Activated CD4-positive, alpha-beta T cell treated with anti-CD3 and anti-CD28 coated beads for 36 hours (primary cell): ENCODE results near the gene ADSS1. TPM values are rescaled to one million over a fixed set of nuclear protein-coding genes. Genes with fewer than 3 reads are reported as not detected.

Source experiments
- ATAC-seq: fragments of 200-7000 bp; cut with Tn5 transposase; one replicate; pipeline ENCODE4 v1.10.0; 2021; ENCODE audit warnings: mild to moderate bottlenecking, moderate library complexity
- CTCF ChIA-PET: fragments of 350-600 bp; sonication (Branson Sonifier 250); formaldehyde crosslinking; loops from one replicate; lab custom pipeline; 2021; ENCODE audit warnings: antibody characterized with exemption; lab: Charles Lee
- POLR2A ChIA-PET: fragments of 350-600 bp; sonication (Branson Sonifier 250); formaldehyde crosslinking; loops from one replicate; lab custom pipeline; 2021; ENCODE audit warnings: antibody characterized with exemption, inconsistent platforms; lab: Charles Lee
- DNase-seq: peaks from one replicate; pipeline ENCODE4 v3.0.0-alpha.2; 2020
- H3K27ac Mint-ChIP-seq: one replicate; pipeline ENCODE4 v1.8.0; 2021; ENCODE audit warnings: mixed read lengths
- H3K27me3 Mint-ChIP-seq: one replicate; pipeline ENCODE4 v1.8.0; 2021; ENCODE audit warnings: mixed read lengths
- H3K36me3 Mint-ChIP-seq: one replicate; pipeline ENCODE4 v1.8.0; 2021; ENCODE audit warnings: low read depth, mixed read lengths
- H3K4me1 Mint-ChIP-seq: one replicate; pipeline ENCODE4 v1.8.0; 2021; ENCODE audit warnings: mixed read lengths
- H3K4me3 Mint-ChIP-seq: one replicate; pipeline ENCODE4 v1.8.0; 2021; ENCODE audit warnings: mild to moderate bottlenecking, moderate library complexity, mixed read lengths
- H3K9me3 Mint-ChIP-seq: one replicate; pipeline ENCODE4 v1.8.0; 2021; ENCODE audit warnings: low read depth, mixed read lengths
- intact Hi-C, 2 experiments: fragments of 100-400 bp; cut with DNase I in 1 of 2; cut with micrococcal nuclease in 1 of 2; formaldehyde crosslinking; loops; one replicate each; pipeline versions ENCODE4 v1.14.2 to v1.15.1; 2022 to 2024; cut with DNase I, micrococcal nuclease
- total RNA-seq, 2 experiments: library from RNA; stranded (reverse); gene quantifications; one replicate each; pipeline ENCODE4 v1.2.3, GENCODE V29; 2021

Gene ADSS1
- total RNA-seq, 2 experiments from 2014 or later = 2.2 to 3.2 TPM

DNA sequence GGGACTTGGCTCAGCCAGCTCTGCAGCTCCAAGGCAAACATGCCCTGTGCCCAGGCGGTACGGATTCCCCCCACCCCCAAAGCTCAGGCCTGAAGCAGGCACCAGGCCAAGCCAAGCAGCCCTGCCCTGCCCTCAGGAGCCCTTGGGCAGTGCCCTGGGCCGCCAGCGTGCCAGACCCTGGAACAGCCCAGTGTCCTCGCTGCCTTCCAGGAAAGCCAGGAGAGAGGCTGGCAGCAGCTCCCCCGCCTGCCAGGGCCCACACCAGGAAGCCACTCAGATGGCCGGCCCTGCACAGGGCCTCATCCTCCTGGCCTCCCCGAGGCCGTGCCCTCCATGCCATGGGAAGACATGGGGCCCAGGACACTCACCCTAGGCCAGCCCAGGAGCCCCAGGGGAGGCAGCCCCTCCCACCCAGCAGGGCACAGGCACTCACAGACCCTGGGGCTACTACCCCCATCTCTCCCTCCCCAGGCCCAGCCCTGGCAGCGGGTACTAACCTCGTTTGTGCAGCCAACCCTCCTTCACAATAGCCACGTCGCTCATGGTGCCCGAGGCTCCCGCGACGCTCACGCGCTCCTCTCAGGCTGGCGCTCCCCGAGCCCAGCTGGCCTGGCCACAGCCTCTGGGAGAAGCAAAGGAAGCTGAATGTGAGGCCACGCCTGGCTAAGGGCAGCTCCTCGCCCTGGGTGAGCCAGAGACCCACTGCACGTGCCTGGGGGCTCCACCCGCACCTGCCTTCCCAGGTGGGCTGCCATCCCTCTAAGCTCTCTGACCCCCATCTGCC is 68.3 kb downstream of the ADSS1 start:
- Mint-ChIP-seq H3K27me3 (no peaks in the 10 kb centered on the region), H3K4me1 (peaks cover 33% of the 10 kb centered on the region), H3K4me3 (no peak overlapping the region), H3K9me3 (no peaks in the 10 kb centered on the region), H3K36me3 (peaks cover 2% of the 10 kb centered on the region), H3K27ac (no peak overlapping the region)
- no peak for DNase-seq
- ChIA-PET CTCF (no interaction called here), POLR2A (no interaction called here)
- ATAC-seq = no peak
- intact Hi-C loops = no loop called here

DNA sequence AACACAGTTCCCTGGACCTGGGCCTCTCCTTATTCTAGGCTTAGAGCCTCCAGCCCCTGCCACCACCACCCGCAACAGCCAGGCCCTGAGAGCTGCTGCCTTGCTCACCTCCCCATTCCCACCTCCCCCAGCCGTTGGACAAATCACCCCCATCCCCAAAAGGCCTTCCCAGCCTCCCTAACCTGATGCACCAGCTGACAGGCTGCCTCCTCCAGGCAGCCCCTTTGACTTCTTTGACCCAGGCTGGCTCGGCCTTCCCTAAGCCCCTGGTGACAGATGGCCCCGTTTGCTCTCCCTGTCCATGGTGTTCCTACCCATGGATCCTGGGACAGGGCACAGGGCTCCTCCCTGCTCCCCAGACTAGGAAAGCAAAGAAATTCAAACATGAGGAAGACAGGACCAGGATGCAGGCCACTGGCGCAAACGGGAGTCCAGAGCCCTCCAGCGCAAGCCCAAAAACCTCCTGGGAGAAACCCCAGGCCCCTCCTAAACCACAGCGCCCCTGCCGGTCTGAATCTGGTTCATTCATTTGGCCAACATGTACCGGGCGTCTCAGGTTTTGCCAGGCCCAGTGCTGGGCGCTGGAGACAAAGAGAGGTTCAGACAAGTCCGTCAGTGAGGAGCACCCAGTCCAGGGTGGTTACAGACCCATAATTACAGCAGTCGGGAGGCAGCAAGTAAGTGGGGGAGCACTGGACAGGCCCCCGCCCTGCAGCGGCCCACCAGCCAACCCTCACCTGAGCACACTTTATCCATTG is 69.1 kb downstream of the ADSS1 start:
- ChIA-PET POLR2A (no interaction called here), CTCF (interaction anchor here (1.8 kb wide), 1 partner anchor 25 kb away, joined by 11 read pairs; no protein-coding TSS in a partner anchor)
- intact Hi-C loops = no loop called here
- Mint-ChIP-seq H3K4me1 (peaks cover 34% of the 10 kb centered on the region), H3K36me3 (peaks cover 2% of the 10 kb centered on the region), H3K27ac (no peak overlapping the region), H3K9me3 (no peaks in the 10 kb centered on the region), H3K27me3 (no peaks in the 10 kb centered on the region), H3K4me3 (peak overlapping the region; percentile 83)
- ATAC-seq (no peak), DNase-seq (no peak)

DNA sequence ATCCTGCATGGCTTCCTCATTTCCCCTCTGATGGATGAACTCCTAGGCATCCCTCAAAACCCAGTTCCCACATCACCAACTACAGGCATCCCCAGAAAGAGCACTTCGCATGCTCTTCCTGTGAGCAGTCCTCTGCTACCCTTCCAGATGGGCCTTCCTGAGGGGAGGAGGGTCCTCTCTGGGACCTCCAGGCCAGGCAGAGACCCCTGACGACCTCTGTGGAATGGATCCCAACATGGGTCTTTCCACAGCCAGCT is 69.6 kb downstream of the ADSS1 start:
- DNase-seq (no peak), ATAC-seq (no peak)
- Mint-ChIP-seq H3K36me3 (peaks cover 2% of the 10 kb centered on the region), H3K4me1 (peaks cover 34% of the 10 kb centered on the region), H3K9me3 (no peaks in the 10 kb centered on the region), H3K27ac (peak overlapping the region; percentile 20), H3K4me3 (peak overlapping the region; percentile 83), H3K27me3 (no peaks in the 10 kb centered on the region)
- intact Hi-C loops = no loop called here
- ChIA-PET POLR2A (interaction anchor here (1.4 kb wide), 1 partner anchor 41 kb away, joined by 4 read pairs; no protein-coding TSS in a partner anchor), CTCF (interaction anchor here (1.8 kb wide), 1 partner anchor 25 kb away, joined by 11 read pairs; no protein-coding TSS in a partner anchor)

DNA sequence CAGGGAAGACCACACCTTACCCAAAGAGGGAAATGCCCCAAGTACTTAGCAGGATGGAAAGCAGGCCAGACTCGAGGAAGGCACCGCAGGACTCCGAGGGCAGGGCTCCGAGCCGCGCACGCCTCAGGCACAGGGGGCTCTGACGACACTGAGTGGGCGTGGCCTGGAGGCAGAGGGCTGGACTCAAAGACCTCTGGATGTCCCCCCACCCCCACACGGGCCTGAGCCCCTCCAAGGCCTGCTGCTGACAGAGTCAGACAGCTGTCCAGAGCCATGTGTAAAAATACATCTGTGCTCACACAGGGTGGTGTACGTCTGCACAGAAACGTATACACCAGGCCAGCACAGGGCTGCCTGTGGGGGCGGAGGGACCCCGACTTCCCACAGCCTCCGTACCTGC is 70.1 kb downstream of the ADSS1 start:
- Mint-ChIP-seq H3K4me1 (peaks cover 34% of the 10 kb centered on the region), H3K27ac (peak overlapping the region; percentile 72), H3K27me3 (no peaks in the 10 kb centered on the region), H3K4me3 (peak overlapping the region; percentile 83), H3K36me3 (peaks cover 2% of the 10 kb centered on the region), H3K9me3 (no peaks in the 10 kb centered on the region)
- ChIA-PET CTCF (interaction anchor here (0.8 to 1.8 kb wide), 2 partner anchors 25 to 102 kb away, joined by 3 to 11 read pairs; no protein-coding TSS in a partner anchor), POLR2A (interaction anchor here (1.4 kb wide), 1 partner anchor 42 kb away, joined by 4 read pairs; no protein-coding TSS in a partner anchor)
- peak; percentile 23 for ATAC-seq
- DNase-seq = peak; percentile 60
- intact Hi-C loops = loop anchor here (2.0 kb wide), 3 partner anchors 17 to 697 kb away; partner anchors contain the start of gene TEDC1 (in 1 of the 2)

DNA sequence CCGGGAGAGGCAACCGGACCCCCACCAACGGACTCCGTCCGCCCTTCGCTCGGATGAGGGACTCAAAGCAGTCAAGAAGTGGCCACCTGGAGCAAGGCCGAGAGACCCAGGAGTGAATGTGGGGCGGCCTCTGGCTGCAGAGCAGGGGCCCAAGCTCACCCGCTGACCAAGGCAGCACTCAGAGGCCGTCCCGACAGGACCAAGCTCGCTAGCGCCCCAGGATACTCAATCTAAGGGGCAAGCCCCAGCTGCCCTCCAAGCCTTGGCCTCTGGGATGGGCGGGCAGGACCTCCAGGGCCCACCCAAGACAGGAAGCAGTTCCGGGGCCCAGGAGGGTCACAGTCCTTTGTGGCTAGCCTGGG is 70.6 kb downstream of the ADSS1 start:
- DNase-seq (peak; percentile 19), ATAC-seq (no peak)
- intact Hi-C loops = loop anchor here (2.0 kb wide), 3 partner anchors 18 to 696 kb away; partner anchors contain the start of gene TEDC1 (in 1 of the 2)
- ChIA-PET POLR2A (interaction anchor here (0.6 to 1.4 kb wide), 2 partner anchors 42 to 879 kb away, joined by 4 to 5 read pairs; no protein-coding TSS in a partner anchor), CTCF (interaction anchor here (0.8 to 1.8 kb wide), 3 partner anchors 26 to 101 kb away, joined by 3 to 11 read pairs (median 4); partner anchors contain the start of gene SIVA1)
- Mint-ChIP-seq H3K9me3 (no peaks in the 10 kb centered on the region), H3K36me3 (peaks cover 2% of the 10 kb centered on the region), H3K4me3 (peak overlapping the region; percentile 83), H3K27ac (peak overlapping the region; percentile 72), H3K4me1 (peaks cover 33% of the 10 kb centered on the region), H3K27me3 (no peaks in the 10 kb centered on the region)

DNA sequence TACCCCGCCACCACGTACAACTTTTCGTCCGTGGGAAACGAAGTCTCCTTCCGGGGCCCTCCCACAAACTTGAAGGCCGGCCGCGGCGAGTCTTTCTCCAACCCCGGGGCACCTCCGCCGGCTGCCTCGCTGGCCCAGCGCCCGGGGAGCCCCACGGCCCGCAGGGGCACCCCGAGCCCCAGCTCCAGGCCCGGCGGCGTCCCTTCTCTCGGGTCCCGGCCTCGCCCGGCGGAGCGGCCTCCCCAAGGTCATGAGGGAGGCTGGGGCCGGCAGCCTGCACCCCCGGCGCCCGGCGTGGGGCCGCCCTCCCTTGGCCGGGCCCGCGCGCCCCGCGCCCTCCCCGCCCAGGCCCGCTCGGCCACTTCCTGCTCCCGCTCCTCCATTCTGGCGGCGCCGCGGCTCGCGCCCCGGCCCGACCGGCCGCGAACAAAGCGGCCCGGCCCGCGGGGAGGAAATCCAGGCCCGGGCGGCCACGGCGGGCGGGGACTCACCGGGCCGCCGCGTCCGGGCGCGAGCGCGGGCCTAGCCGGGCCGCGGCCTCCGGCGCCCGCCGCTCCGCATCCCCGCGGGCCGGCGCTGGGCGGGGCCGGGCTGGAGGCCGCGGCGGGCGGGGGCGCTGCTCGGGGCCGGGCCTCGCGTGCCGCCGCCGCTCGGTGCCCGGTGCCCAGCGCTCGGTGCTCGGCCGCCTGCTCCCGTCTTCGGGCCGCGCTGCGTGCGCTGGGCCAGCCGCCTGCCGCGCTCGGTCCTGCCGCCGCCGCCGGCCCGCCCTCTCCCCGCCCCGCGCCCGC is 71.2 kb downstream of the ADSS1 start, which contains the start of gene AKT1:
Gene AKT1 (minus strand): TSS at position 756 of the 788 bp plus-strand sequence. CDS start 3,105 bp downstream, outside the sequence.
- Mint-ChIP-seq H3K27ac (peak within 1 kb of the TSS; percentile 72), H3K4me3 (peak within 1 kb of the TSS; percentile 83), H3K9me3 (no peaks in the 10 kb centered on the region), H3K4me1 (peaks cover 35% of the 10 kb centered on the region), H3K27me3 (no peaks in the 10 kb centered on the region), H3K36me3 (peaks cover 2% of the 10 kb centered on the region)
- DNase-seq = peak; percentile 48
- CTCF ChIA-PET = interaction anchor here (1.1 to 1.8 kb wide), 2 partner anchors 27 to 43 kb away, joined by 4 to 11 read pairs; partner anchors contain the start of gene SIVA1
- POLR2A ChIA-PET = interaction anchor here (0.6 to 1.4 kb wide), 3 partner anchors 43 to 880 kb away, joined by 4 to 5 read pairs (median 4); partner anchors contain the start of gene SIVA1
- intact Hi-C loops = loop anchor here (1.0 to 2.0 kb wide), 5 partner anchors 18 to 696 kb away; partner anchors contain the start of genes SIVA1 (in 1 of the 2) and TEDC1 (in 1 of the 2)
- peak; percentile 44 for ATAC-seq

DNA sequence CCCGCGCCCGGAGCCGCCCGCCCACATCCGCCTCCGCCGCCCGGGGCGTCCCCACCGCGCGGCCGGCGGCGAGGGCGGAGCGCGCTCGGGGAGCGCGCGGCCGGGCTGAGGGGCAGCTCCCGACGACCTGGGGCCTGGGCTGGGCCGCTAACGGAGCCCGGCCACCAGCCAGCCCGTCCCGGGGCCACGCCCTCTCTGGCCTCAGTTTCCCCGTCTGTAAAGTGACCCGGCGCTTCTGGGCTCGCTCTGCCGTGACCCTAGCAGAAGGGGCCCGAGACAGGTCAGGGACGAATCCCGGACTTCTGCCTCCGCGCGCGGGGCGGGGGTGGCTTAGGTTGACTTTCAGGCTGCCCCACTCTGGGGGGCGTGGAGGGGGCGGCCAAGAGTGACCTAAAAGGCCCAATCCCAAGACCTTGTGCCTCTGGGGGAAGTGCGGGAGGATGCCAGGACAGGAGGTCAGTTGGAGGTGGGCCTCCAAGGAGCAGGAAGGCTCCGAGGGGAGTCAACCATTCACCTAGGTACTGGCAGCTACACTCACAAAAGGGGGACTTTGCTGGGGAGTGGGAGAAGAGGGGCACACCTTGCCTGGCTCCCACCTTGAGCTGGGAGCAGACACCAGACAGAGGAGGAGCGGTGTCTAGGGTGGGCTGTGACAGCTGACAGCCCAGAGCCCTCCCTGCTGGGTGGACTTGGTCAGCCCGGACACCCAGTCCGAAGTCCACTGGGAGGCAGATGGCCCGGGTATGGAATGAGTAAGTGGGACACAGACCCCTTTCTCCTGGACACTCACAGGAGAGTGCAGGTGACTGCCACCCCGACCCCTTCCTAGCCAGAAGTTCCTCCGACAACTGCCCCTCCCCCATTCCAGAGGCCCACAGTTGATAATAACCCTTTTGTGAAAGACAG is 72.0 kb downstream of the ADSS1 start:
- Mint-ChIP-seq H3K36me3 (peaks cover 2% of the 10 kb centered on the region), H3K4me1 (peaks cover 35% of the 10 kb centered on the region), H3K4me3 (peak overlapping the region; percentile 59), H3K27me3 (no peaks in the 10 kb centered on the region), H3K27ac (peak overlapping the region; percentile 70), H3K9me3 (no peaks in the 10 kb centered on the region)
- peak; percentile 76 for DNase-seq
- ChIA-PET CTCF (interaction anchor here (1.1 kb wide), 1 partner anchor 44 kb away, joined by 4 read pairs; the partner anchor contains the start of gene SIVA1), POLR2A (interaction anchor here (0.7 kb wide), 1 partner anchor 43 kb away, joined by 4 read pairs; the partner anchor contains the start of gene SIVA1)
- ATAC-seq = peak; percentile 53
- intact Hi-C loops = loop anchor here (1.0 to 2.0 kb wide), 5 partner anchors 19 to 695 kb away; partner anchors contain the start of genes SIVA1 (in 1 of the 2) and TEDC1 (in 1 of the 2)

DNA sequence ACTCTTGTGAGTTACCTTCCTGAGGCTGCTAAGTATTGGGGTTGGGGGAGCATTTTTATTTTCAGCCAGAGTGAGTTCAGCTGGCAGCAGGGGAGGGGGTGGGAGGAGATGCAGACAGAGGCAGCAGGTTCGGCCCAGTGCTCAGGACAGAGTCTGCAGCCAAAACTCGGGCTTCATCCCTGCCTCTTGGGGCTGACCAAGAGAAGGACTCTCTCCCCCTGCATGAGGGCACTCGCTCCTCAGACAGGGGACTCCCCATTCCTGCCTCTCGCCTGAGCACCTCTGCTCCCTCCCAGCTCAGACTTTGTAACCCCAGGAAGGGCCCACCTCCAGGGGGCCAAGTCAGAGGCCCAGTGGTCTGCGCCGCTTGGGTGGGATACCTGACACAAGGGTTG is 72.7 kb downstream of the ADSS1 start:
- intact Hi-C loops = no loop called here
- Mint-ChIP-seq H3K36me3 (peaks cover 2% of the 10 kb centered on the region), H3K4me3 (peak overlapping the region; percentile 59), H3K27me3 (no peaks in the 10 kb centered on the region), H3K4me1 (peaks cover 34% of the 10 kb centered on the region), H3K9me3 (no peaks in the 10 kb centered on the region), H3K27ac (no peak overlapping the region)
- POLR2A ChIA-PET = no interaction called here
- ATAC-seq = no peak
- no peak for DNase-seq
- CTCF ChIA-PET = no interaction called here
